ENCODE data around the gene SLC2A1.

DNA sequence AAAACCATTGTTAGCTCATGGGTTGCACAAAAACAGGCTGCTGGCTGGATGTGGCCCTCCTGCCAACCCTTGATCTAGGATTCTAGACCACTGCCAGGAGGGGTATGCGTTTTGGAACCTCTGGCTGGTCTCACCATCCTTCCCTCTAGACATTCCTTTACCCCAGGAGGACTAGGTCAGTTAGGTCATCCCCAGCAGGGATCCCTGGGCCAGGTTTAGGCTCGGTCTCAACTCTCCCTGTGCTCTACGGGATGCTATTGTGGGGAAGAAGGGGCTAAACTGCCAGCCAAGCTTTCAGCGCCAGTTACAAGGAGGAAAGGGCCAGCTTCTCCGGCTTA, 22.7 kb downstream of the SLC2A1 start:
- TF ChIP-seq, protein P1, sequence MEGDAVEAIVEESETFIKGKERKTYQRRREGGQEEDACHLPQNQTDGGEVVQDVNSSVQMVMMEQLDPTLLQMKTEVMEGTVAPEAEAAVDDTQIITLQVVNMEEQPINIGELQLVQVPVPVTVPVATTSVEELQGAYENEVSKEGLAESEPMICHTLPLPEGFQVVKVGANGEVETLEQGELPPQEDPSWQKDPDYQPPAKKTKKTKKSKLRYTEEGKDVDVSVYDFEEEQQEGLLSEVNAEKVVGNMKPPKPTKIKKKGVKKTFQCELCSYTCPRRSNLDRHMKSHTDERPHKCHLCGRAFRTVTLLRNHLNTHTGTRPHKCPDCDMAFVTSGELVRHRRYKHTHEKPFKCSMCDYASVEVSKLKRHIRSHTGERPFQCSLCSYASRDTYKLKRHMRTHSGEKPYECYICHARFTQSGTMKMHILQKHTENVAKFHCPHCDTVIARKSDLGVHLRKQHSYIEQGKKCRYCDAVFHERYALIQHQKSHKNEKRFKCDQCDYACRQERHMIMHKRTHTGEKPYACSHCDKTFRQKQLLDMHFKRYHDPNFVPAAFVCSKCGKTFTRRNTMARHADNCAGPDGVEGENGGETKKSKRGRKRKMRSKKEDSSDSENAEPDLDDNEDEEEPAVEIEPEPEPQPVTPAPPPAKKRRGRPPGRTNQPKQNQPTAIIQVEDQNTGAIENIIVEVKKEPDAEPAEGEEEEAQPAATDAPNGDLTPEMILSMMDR (IDR thresholded peaks at IDR 0.05) = no peak
- no peak for TF ChIP-seq EZH2 (IDR thresholded peaks at IDR 0.05)

Data from neural progenitor cell (in vitro differentiated cells).